CD4-positive, alpha-beta T cell treated with Interleukin-21 for 1 hour (primary cell): ENCODE measurements around the gene HDGFL3.
"Not testable (repeated sequence)": the region's sequence is repeated elsewhere in the genome, so short reads cannot be mapped to it uniquely, and the experiment has no call there.

ENCODE experiments used
- DNase-seq: peaks from one replicate; pipeline ENCODE4 v3.0.0-alpha.2; 2020

The HDGFL3 gene

DNA sequence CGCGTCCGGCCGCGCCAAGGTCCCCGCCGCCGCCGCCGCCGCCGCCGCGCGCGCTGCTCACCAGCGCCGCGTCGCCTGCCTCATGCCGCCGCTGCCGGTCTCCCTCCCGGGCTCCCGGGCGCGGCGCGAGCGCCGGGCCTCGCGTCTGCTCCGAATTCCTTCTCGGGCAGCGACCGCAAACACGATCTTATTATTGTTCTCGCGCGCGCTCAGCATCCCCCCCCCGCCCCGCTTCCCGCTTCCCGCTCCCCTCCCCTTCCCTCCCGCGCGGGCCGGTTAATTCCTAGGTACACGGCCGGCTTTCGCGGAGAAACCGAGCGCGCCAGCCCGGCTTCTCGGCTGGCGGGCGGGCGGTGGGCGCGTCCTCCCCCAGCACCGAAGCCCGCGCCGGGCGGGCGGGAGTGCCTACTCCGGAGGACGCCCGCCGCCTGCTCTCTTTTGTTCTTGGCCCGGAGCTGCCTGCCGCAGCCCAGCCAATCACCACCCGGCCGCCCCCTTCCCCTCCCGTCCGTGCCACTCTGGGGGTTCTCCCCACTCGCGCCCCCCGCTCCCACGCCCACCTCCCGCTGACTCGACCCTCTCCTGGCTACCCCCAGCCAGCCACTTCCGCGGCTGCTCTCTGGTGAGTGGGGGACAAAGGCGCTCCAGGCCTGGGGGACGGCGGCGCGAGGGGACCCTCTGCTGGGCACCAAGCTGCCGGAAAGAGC, at the start of gene HDGFL3:
Gene HDGFL3 (minus strand): TSS at position 164 of the 707 bp plus-strand sequence. CDS start 409 bp downstream, outside the sequence.
- DNase-seq, result peak; percentile 15

DNA sequence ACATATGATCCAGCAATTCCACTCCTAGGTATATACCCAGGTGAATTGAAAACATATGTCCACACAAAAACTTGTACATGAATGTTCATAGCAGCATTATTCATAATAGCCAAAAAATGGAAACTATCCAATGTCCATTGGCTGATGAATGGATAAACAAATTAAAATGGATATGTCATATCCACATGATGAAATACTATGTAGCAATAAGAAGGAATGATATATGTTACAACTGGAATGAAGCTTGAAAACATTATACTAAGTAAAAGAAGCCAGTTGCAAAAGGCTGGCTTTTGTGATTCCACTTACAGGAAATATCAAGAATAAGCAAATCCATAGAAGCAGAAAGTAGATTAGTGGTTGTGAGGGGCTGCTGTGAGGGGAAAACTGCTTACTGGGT, 43.2 kb upstream of the HDGFL3 start:
- DNase-seq, result no peak

DNA sequence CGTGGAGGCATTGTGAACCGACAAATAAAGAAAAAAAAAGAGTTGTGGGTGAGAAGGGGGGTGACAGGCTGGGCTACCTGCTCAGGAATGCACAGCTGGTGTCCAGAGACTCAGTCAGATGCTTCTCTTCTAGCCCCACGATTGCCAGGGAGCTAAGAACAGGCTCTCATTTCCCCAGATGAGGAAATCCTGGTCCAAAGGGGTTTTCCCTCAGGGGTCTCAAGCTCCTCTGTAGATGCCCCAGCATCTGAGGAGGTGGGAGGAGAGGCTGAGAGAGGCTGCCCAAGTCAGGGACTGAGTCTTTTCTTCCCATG, 41.4 kb upstream of the HDGFL3 start:
- no peak for DNase-seq

- DNase-seq, result peak; percentile 52
Observed at GRCh38 chr15:83248151-83249029, 40.8 kb upstream of the HDGFL3 start.

DNA sequence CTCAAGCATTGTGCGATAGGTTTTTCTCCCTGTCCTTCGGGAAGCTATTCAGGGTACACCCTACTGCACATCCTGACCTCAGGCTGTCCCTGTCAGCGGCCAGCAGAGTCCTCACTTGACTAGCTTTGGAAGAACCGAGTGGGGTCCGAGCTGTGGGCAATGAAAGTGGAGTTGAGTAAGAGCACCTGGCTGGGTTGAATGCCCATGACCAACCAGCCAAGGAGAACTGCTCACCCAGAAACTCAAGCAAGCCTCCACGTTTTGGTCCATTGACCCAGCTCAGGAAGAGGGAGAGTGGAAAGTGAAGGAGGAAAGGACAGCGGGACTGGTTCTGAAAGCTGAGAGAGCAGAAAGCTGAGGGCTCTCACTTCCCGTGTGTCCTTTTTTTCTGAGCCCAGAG, 36.0 kb upstream of the HDGFL3 start:
- DNase-seq, result no peak

DNA sequence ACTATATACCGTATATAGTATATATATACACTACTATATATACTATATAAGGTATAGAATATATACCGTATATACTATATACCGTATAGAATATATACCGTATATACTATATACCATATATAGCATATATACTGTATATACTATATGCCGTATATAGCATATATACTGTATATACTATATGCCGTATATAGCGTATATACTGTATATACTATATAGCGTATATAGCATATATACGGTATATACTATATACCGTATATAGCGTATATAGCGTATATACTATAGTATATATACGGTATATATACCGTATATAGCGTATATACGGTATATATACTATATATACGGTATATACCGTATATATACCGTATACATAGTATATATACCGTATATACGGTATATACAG, 22.6 kb upstream of the HDGFL3 start:
- DNase-seq, result no peak

DNA sequence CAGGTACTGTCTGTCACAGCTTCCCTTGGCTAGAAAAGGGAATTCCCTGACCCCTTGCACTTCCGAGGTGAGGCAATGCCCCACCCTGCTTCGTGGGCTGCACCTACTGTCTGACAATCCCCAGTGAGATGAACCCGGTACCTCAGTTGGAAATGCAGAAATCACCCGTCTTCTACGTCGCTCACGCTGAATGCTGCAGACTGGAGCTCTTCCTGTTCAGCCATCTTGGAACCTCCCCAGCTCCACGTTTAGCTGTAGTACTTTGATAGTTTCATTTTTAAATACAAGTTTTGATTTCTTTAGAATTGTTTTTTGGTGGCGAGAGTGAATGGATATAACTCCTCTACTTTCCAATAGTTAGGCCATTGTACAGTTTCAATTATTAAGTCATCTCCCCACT, 17.8 kb upstream of the HDGFL3 start:
- no peak for DNase-seq

- not testable (repeated sequence) for DNase-seq
Observed at GRCh38 chr15:83221781-83222180, 14.2 kb upstream of the HDGFL3 start.

DNA sequence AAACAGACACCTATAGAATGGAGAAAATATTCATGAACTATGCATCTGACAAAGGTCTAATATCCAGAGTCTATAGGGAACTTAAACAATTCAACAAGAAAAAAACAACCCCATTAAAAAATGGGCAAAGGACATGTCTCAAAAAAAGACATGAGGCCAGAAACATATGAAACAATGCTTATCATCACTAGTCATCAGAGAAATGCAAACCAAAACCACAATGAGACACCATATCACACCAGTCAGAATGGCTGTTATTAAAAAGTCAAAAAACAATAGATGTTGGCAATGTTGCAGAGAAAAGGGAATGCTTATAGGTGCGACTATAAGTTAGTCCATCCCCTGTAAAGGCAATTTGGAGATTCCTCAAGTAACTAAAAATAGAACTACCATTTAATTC, 11.4 kb upstream of the HDGFL3 start:
- no peak for DNase-seq

DNA sequence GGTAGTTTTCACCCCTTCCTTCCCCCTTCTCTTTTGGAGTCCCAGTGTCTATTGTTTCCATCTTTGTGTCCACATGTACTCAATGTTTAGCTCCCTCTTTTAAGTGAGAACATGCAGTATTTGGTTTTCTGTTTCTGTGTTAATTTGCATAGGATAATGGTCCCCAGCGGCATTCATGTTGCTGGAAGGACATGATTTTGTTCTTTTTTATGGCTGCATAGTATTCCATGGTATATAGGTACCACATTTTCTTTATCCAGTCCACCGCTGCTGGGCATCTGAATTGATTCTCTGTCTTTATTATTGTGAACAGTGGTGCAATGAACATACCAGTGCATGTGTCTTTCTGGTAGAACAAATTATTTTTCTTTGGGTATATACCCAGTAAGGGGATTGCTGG, 7.7 kb upstream of the HDGFL3 start:
- DNase-seq, result no peak

- DNase-seq, result no peak
Observed at GRCh38 chr15:83210619-83211018, 3.0 kb upstream of the HDGFL3 start.

DNA sequence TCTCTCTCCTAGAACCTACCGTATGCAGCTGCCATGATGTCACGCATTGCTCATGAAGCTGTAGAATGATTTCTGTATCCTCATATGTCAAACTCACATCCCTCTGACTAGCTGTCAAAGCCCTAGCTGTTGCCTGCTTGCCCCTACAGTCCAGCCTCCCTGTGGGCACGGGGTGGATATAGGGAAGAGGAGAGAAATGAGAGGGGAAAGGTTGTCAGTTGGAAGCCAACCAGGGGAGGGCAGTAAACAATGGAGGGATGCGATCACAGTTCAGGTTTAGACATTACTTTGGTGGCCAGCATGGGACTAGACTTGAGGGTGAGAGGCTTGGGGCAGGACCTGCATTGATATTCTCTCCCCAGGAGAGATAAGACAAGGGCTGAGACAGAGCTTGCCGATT, 1.7 kb upstream of the HDGFL3 start:
- no peak for DNase-seq

GRCh38 chr15:83208367-83208661, 691 bp upstream of the HDGFL3 start:
- no peak for DNase-seq

- peak; percentile 5 for DNase-seq
Observed at GRCh38 chr15:83207009-83207659, 489 bp downstream of the HDGFL3 start.

DNA sequence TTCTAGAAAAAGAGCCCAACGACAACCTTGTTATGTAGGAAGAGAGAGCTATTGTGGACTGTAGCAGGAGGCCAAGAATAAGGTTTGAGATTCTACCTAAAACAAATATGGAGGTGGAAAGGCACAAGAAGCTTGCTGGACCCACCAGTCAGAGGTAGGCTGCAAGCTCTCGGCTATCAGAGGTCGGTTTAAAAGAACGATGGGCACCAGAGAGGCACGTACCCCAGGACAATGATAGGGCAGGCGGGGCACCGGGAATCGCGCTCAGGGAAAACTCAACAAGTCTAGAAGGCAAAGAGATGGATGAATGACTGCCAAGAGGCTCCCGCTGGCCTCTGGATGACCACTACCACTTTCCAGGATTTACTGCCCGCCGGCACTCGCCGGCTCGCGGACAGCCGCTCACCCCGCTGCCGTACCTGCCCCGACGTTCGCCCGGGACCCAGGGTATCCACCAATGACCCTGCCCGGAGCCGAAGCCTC, 1.1 kb downstream of the HDGFL3 start:
- DNase-seq, result no peak

DNA sequence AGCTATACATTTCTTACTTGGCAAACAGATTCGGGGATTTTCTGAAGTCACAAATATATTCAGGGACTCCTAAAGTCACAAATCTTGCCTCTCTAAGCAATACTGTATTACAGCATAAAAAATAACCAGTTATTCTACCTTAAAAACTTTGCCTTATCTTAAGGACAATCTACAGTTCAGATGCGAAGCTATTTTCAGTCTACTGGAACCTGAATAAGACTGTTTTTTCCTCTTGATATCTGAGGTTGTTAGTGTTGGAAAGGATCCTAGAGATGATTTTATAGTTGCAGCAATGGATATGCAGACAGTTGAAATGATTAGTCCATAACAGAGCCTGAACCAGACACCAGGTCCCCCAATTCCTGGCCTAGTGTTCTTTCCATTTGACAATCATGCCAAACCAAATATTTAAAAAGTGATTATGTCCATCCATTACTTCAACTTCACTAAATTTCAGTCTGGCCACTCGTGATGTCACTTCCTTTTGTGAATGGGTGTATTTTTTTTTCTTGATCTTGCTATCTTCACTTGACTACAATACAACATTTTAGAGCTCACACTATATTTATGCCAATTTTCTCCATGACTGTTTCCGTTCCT, 1.8 kb downstream of the HDGFL3 start:
- DNase-seq, result no peak

GRCh38 chr15:83204697-83205096, 2.9 kb downstream of the HDGFL3 start:
- no peak for DNase-seq

DNA sequence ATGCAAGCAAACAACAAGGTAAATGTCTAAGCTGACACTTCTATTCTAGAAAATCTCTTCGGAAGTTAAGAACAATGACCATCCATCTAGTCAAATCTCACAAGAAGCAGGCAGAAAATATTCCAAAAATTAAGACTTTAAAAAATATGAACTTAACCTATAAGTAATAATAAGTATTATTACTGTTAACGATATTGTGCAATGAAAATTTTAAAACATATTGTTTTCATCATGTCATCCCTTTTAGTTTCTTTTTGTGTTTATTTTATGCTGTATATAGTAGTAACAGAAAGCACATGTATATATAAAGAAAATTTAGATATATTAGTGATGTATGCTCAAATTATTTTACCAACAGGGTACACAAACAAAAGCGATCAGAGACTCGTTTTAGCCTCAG, 4.1 kb downstream of the HDGFL3 start:
- DNase-seq, result no peak

- no peak for DNase-seq
Observed at GRCh38 chr15:83200589-83200988, 7.0 kb downstream of the HDGFL3 start.

DNA sequence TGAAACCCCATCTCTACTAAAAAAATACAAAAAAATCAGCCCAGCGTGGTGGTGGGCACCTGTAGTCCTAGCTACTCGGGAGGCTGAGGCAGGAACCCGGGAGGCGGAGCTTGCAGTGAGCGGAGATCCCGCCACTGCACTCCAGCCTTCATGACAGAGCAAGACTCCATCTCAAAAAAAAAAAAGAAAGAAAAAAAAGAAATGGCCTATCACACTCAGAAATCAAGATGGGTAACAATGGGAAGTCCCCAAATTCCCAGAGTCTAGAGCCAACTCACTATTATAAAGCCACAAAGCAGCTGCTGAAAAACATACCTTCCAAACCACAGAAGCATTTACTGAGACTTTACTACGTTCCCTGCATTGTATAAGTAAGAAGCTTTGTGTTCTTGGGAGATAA, 7.5 kb downstream of the HDGFL3 start:
- peak; percentile 13 for DNase-seq

GRCh38 chr15:83199288-83199687, 8.3 kb downstream of the HDGFL3 start:
- no peak for DNase-seq

GRCh38 chr15:83198476-83198875, 9.1 kb downstream of the HDGFL3 start:
- no peak for DNase-seq

- no peak for DNase-seq
Observed at GRCh38 chr15:83194528-83194927, 13.1 kb downstream of the HDGFL3 start.

DNA sequence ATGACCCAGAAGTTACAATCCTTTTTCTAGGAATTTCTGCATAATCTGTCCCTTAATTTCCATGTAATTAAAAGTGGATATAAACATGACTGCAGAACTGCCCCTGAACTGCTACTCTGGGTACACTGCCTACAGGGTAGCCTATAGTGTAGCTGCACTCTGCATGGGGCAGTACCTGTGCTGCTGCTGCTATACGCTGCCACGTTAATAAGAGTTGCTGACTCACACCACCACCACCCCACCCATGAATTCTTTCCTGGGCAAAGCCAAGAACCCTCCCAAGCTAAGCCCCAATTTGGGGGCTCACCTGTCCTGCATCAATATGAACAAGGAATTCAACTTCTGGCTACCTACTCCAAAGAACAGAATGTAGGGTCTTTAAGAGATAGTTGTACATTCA, 13.9 kb downstream of the HDGFL3 start:
- no peak for DNase-seq
